Right cardiac atrium (tissue), 5 donors: ENCODE measurements around the gene RIOK3. TPM values are rescaled to one million over a fixed set of nuclear protein-coding genes. Genes with fewer than 3 reads are reported as not detected.

ENCODE experiments used
- ATAC-seq, 2 donors: fragments of 200-7000 bp; cut with Tn5 transposase; one replicate each; pipeline versions ENCODE4 v1.8.0 to v1.9.1; 2020; ENCODE audit warnings: moderate library complexity in 2 of 2, mild to moderate bottlenecking in 1 of 2
- DNase-seq, 3 donors: peaks; one replicate each; pipeline ENCODE4 v3.0.0-alpha.2; 2020
- H3K27ac ChIP-seq: one replicate; pipeline ENCODE4 v1.5.1; 2013; ENCODE audit warnings: mild to moderate bottlenecking, low read length, control low read depth, moderate library complexity
- H3K27me3 ChIP-seq: one replicate; pipeline ENCODE4 v1.6.1; 2013; ENCODE audit not compliant: control insufficient read depth, insufficient read depth
- H3K4me1 ChIP-seq: one replicate; pipeline ENCODE4 v1.6.1; 2013; ENCODE audit warnings: low read length; ENCODE audit not compliant: control insufficient read depth, insufficient read depth
- H3K4me3 ChIP-seq: one replicate; pipeline ENCODE4 v1.5.1; 2013; ENCODE audit warnings: low read length, control low read depth
- H3K9me3 ChIP-seq: one replicate; pipeline ENCODE4 v1.6.1; 2013; ENCODE audit warnings: low read length; ENCODE audit not compliant: control insufficient read depth
- WGBS: extraction: QIAGEN DNeasy Blood & Tissue Kit; methylation state at CpG from one replicate; pipeline ENCODE4 v1.1.7; 2013; 5-methylcytosine and 5-hydroxymethylcytosine counted together
- intact Hi-C, 4 donors: fragments of 100-400 bp; cut with DNase I; formaldehyde crosslinking; loops; one replicate each; pipeline versions ENCODE4 v1.11.0 to v1.14.0; 2022 to 2023
- polyA plus RNA-seq: library from polyadenylated mRNA; stranded (reverse); fragments of 200-250 nt; gene quantifications from one replicate; pipeline ENCODE4 v1.2.3, GENCODE V29; 2013
- total RNA-seq, 4 donors: library from RNA; stranded (reverse); fragmentation: NEBNext Ultra II Directional; extraction: Animal tissue kit (Norgen Biotek cat#: 25700); gene quantifications; one replicate each; pipeline ENCODE4 v1.2.1, GENCODE V29; 2021
- donor health status: healthy with polysubstance abuse.
- donor health status: DM: no; HTN: yes; CAD: no.
- donor health status: DM: no; HTN: no; CAD: no.
- donor health status: DM: no; HTN: yes; CAD: no; lungs with severe emphysema.
- donor health status: DM: yes; HTN: yes; CAD: no.

RIOK3 gene
- total and polyA plus RNA-seq, 5 donors = 31.3 to 52.3 (median 50.3) TPM

DNA sequence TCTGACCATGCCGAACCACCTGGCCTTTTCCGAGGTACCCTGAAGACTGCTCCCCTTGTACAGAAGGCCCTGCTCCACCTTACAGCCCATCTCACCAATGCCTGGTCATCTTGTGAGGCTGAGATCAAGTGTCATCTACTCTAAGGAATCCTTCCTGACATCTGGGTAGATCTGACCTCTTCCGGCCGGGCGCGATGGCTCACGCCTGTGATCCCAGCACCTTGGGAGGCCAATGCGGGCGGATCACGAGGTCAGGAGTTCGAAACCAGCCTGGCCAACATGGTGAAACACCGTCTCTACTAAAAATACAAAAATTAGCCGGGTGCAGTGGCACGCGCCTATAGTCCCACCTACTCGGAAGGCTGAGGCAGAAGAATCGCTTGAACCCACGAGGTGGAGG lies 2.1 kb upstream of the RIOK3 start:
- DNase-seq (no peak), ATAC-seq (no peak)
- H3K27me3 ChIP-seq = no peaks in the 10 kb centered on the region
- H3K9me3 ChIP-seq = no peaks in the 10 kb centered on the region
- no peaks in the 10 kb centered on the region for H3K4me1 ChIP-seq
- H3K4me3 ChIP-seq = no peak overlapping the region
- no peak overlapping the region for H3K27ac ChIP-seq
- 95% methylated on average over 18 of the region's 18 CpGs for WGBS
- intact Hi-C loops = no loop called here

DNA sequence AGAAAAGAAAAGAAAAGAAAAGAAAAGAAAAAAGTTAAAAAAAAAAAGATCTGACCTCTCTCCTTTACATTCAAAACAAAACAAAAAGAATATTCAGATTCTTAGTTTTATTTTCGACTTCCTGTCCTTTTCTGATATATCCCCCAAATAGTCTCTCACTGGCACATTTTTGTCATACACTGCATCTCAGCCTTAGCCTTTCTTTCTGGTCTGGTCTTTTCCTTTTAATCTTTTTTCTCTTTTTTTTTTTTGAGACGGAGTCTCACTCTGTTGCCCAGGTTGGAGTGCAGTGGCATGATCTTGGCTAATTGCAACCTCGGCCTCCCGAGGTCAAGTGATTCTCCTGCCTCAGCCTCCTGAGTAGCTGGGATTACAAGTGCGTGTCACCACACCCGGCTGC lies 1.6 kb upstream of the RIOK3 start:
- Histone ChIP-seq H3K4me3 (no peak overlapping the region), H3K4me1 (no peaks in the 10 kb centered on the region), H3K27ac (no peak overlapping the region), H3K27me3 (no peaks in the 10 kb centered on the region), H3K9me3 (no peaks in the 10 kb centered on the region)
- no peak for ATAC-seq
- intact Hi-C loops = no loop called here
- DNase-seq = no peak
- 92% methylated on average over 6 of the region's 6 CpGs for WGBS

DNA sequence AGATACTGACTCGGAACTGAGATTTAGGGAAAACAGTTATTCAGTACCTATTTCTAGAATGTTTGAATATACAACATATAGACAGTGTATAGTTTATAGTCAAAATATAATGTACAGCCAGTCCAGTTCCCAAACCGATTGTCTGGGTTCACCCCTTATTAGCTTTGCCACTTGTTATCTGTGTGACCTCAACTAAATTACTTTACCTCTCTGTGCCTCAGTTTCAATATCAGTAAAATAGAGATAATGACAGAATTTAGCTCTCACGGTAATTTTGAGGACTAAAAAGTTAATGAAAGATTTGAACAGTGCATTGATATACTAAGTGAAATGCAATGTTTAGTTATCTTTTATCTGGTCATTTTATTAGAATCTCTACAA lies 750 bp upstream of the RIOK3 start:
- Histone ChIP-seq H3K27ac (no peak overlapping the region), H3K4me1 (no peaks in the 10 kb centered on the region), H3K4me3 (peak overlapping the region; percentile 59), H3K27me3 (no peaks in the 10 kb centered on the region), H3K9me3 (no peaks in the 10 kb centered on the region)
- ATAC-seq (no peak), DNase-seq (no peak)
- 59% methylated on average over 3 of the region's 3 CpGs for WGBS
- intact Hi-C loops = no loop called here

DNA sequence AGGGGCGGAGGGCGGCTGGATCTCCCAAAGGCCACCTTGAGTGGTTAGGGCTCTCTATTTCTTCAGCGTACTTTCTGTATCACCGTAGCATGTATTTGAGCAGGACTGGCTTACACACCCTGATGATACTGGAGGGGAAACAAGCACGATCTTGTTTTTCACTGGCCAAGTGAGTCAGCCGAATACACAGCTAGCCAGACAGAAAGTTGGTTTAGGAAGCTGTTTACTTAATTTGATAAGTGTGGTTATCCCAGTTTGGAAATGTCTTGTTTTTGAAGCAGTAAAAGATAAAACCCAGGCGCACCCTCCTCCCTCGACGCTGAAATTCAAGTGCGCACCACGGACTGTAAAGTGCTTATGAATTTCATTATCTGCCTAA lies 582 bp downstream of the RIOK3 start:
- Histone ChIP-seq H3K4me3 (peak overlapping the region; percentile 59), H3K4me1 (peaks cover 5% of the 10 kb centered on the region), H3K27me3 (no peaks in the 10 kb centered on the region), H3K27ac (peak overlapping the region; percentile 95), H3K9me3 (no peaks in the 10 kb centered on the region)
- 2% methylated on average over 11 of the region's 11 CpGs for WGBS
- DNase-seq (no peak), ATAC-seq (peak; percentile 43 to 56)
- intact Hi-C loops = no loop called here

DNA sequence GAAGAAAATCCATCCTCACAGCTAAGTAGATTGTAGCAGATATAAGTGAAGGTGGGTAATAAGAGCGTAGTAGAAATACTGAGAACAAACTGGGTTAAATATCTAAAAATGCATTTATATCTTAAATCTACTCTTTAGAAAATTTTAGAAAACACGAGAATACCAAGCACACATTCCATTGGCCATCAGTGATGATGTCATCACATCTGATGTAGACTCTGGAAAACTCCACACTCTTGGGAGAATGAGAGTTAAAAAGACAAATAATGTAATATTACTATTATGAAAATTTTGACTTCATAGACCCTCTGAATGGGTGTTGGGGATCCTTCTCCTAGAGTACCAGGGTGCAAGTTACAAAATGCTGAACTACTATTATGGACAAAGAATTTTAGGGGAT lies 3.7 kb downstream of the RIOK3 start:
- ATAC-seq = no peak
- H3K27ac ChIP-seq = no peak overlapping the region
- no peak overlapping the region for H3K4me3 ChIP-seq
- 89% methylated on average over 2 of the region's 2 CpGs for WGBS
- DNase-seq = no peak
- H3K27me3 ChIP-seq = no peaks in the 10 kb centered on the region
- intact Hi-C loops = no loop called here
- no peaks in the 10 kb centered on the region for H3K9me3 ChIP-seq
- H3K4me1 ChIP-seq = peaks cover 19% of the 10 kb centered on the region

DNA sequence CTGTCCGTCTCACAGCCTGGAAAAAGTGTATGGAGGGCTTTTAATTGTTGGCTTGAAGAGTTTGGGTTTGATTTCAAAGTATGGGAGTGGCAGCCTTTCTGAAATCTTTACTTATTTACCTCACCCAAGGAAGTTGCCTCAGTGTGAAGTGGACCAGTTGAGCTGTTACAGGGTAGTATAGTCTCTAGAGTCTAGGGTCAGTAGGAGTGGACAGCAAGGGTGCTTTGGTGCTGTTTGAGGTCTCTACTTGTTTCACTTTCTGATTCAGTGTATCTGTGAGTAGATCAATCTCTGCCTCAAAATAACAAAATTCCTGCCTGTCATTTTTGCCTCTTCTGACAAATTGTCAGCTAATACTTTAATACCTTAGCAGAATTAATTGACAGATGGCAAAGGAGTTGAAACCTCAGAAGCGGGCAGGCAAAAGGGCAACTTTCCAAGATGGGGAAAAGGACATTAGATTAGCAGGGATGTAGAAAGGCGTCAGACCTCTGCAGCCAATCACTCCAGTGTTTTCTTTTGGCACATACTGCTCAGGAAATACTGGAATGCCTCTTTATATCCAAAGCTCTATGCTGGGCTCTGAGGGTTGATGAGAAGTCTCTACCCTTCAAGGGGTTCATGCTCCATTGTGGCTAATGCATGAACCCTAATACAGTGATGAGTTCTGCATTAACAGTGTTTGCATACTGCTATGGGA lies 5.9 kb downstream of the RIOK3 start:
- WGBS = 52% methylated on average over 3 of the region's 3 CpGs

DNA sequence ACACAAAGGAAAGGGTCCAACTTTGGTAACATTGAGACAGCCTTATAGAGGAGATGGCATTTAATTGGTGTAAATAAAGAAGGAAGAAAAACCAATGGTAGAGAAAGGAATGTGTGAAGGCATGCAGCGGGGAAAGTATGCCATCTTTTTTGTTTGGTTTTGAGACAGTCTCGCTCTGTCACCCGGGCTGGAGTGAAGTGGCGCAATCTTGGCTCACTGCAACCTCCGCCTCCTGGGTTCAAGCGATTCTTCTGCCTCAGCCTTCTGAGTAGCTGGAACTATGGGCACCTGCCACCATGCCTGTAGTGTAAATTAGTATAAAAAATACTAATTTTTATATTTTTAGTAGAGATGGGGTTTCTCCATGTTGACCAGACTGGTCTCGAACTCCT lies 6.4 kb downstream of the RIOK3 start:
- no peak overlapping the region for H3K27ac ChIP-seq
- WGBS = 89% methylated on average over 7 of the region's 7 CpGs
- no peak overlapping the region for H3K4me3 ChIP-seq
- no peaks in the 10 kb centered on the region for H3K9me3 ChIP-seq
- DNase-seq (no peak), ATAC-seq (no peak)
- intact Hi-C loops = no loop called here
- H3K4me1 ChIP-seq = peaks cover 19% of the 10 kb centered on the region
- no peaks in the 10 kb centered on the region for H3K27me3 ChIP-seq

More for the DNA sequence above, 5.9 kb downstream of the RIOK3 start:
- ATAC-seq (peak; percentile 38 to 57), DNase-seq (no peak)
- Histone ChIP-seq H3K4me1 (peaks cover 19% of the 10 kb centered on the region), H3K9me3 (no peaks in the 10 kb centered on the region), H3K27ac (no peak overlapping the region), H3K27me3 (no peaks in the 10 kb centered on the region), H3K4me3 (no peak overlapping the region)
- intact Hi-C loops = no loop called here

DNA sequence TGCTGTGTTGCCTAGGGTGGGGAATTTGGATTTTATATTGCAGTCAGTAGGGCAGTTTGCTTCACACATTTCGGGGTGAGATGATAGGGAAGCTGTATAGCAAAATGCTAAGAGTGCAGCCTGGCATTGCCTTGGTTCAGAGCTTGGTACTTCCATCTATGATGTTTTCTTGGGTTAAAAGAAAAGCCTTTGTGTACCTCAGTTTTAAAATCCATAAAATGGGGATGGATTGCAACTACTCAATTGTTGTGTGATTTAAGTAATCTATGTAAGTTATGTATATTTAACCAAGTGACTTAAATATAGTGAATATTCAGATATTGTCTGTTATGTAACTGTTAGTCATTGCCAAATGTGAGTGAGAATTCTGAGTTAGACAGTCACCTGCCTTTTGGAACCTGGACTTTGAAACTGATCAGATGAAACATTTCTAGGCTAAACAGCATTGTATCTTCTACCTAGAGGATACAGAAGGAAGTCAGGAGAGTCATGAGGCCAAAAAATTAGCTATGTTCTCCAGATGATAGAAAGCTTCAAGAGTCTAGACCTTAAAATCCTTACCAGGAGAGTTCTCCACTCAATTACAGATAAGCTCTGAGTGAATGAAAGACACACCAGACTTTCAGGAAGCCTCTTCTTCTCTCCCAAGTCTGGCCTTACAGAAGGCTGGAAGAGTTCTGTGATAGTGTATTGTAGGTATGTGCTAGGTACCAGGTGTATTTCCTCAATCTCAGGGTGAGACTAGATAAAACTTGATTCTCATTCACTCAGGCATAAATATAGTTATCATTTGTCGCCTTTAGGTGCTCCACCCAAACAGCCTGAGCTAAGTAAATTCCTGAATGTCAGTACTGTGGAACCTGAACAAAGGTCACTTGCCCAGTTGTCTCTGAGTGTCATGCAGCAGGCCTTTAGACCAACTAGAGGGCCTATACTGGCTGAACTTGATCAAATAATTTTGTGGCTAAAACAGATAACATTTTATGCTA lies 7.5 kb downstream of the RIOK3 start:
- no peak for ATAC-seq
- peaks cover 19% of the 10 kb centered on the region for H3K4me1 ChIP-seq
- intact Hi-C loops = no loop called here
- H3K4me3 ChIP-seq = no peak overlapping the region
- WGBS = 74% methylated on average over 2 of the region's 2 CpGs
- no peak overlapping the region for H3K27ac ChIP-seq
- no peaks in the 10 kb centered on the region for H3K27me3 ChIP-seq
- H3K9me3 ChIP-seq = no peaks in the 10 kb centered on the region
- no peak for DNase-seq

DNA sequence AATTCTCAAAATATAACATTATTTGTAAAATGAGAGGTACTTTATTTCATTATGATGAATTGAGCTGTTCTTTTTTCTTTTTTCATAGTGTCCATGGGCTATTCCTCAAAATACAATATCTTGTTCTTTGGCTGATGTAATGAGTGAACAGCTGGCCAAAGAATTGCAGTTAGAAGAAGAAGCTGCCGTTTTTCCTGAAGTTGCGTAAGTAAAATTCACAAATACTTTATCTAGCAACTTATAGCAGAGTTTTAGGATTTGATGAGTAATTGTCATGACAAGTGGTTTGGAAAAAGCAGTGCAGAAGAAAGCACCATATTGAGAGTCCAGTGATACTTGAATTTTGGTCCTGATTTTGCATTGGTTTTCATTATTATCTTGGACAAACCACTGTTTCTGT lies 9.8 kb downstream of the RIOK3 start:
- WGBS = 65% methylated on average over 2 of the region's 2 CpGs
- intact Hi-C loops = no loop called here
- ATAC-seq = no peak

DNA sequence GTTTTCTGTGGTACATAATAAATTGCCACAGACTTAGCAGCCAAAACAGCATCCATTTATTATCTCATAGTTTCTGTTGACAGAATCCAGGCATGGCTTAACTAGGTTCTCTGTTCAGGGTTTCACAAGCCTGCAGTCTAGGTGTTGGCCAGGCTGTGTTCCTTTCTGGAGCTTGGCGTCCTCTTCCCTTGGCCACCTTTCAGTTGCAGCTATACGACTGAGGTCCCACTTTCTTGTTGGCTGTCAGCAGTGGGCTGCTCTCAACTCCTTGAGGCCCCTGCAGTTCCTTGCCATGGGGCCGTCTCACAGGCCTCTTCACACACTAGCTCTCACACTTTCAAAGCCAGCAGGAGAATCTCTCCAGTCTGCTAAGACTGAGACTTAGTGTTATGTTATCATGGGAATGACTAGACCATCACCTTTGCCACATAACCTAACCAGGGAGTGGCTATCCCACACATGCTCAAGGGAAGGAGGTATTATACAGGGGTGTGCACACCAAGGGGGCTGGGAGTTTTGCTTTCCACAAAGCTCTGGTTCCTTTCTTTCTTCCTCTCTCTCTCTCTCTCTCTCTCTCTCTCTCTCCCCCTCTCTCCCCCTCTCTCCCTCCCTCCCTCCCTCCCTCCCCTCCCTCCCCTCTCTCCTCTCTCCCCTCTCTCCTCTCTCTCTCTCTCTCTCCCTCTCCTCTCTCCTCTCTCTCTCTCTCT lies 15.8 kb downstream of the RIOK3 start:
- intact Hi-C loops = no loop called here
- Histone ChIP-seq H3K4me1 (no peaks in the 10 kb centered on the region), H3K27ac (no peak overlapping the region), H3K4me3 (no peak overlapping the region), H3K27me3 (no peaks in the 10 kb centered on the region), H3K9me3 (no peaks in the 10 kb centered on the region)
- DNase-seq (peak; percentile 37 to 62 (median 58)), ATAC-seq (peak; percentile 71)
- 64% methylated on average over 3 of the region's 3 CpGs for WGBS

More for the DNA sequence above, 9.8 kb downstream of the RIOK3 start:
- DNase-seq = no peak
- H3K27me3 ChIP-seq = no peaks in the 10 kb centered on the region
- peaks cover 19% of the 10 kb centered on the region for H3K4me1 ChIP-seq
- no peak overlapping the region for H3K4me3 ChIP-seq
- no peaks in the 10 kb centered on the region for H3K9me3 ChIP-seq
- no peak overlapping the region for H3K27ac ChIP-seq
